ENCODE results near the gene PEA15.

- TF ChIP-seq TAF1 (IDR thresholded peaks at IDR 0.05; ENCODE audit: borderline replicate concordance, low read depth, low read length): no peak
- no peak for TF ChIP-seq POLR2A (IDR thresholded peaks at IDR 0.05; ENCODE audit: low read depth, low read length)
Observed at GRCh38 chr1:160192234-160192633, 12.9 kb upstream of the PEA15 start.

Measured in GM12892 (cell line).